ENCODE measurements around the gene SLCO2A1.

GRCh38 chr3:134049676-134050075 lies 20.0 kb upstream of the SLCO2A1 start:
- TF ChIP-seq CTCF (IDR thresholded peaks at IDR 0.05), result no peak
- no peak for TF ChIP-seq POLR2A (IDR thresholded peaks at IDR 0.05)
- TF ChIP-seq POLR2AphosphoS5 (IDR thresholded peaks at IDR 0.05), result no peak

All from breast epithelium (tissue), 3 donors.